Psoas muscle (tissue), 8 donors: ENCODE data around the gene CLEC4E. TPM values are rescaled to one million over a fixed set of nuclear protein-coding genes. Genes with fewer than 3 reads are reported as not detected.

Experiments
- ATAC-seq, 4 donors: fragments of 200-7000 bp; cut with Tn5 transposase; one replicate each; pipeline ENCODE4 v1.9.1; 2020; ENCODE audit warnings: moderate library complexity in 3 of 4, mild to moderate bottlenecking in 2 of 4
- DNase-seq, 2 donors: peaks; one replicate each; pipeline ENCODE4 v3.0.0-alpha.2; 2020
- H3K27ac ChIP-seq: fragments of 200-600 bp; one replicate; pipeline ENCODE4 v1.8.0; 2022
- H3K27me3 ChIP-seq, 3 donors: fragments of 200-600 bp in 1 of 3; one replicate each; pipeline versions ENCODE4 v1.6.1 to v1.8.0; 2013 to 2022; ENCODE audit warnings: low read length in 2 of 3, mild to moderate bottlenecking in 2 of 3, moderate library complexity in 1 of 3; ENCODE audit not compliant: insufficient read depth in 3 of 3
- H3K36me3 ChIP-seq, 2 donors: fragments of 200-600 bp in 1 of 2; one replicate each; pipeline versions ENCODE4 v1.6.1 to v1.8.0; 2013 to 2022; ENCODE audit warnings: low read depth in 1 of 2, mild to moderate bottlenecking in 1 of 2, moderate library complexity in 1 of 2; ENCODE audit not compliant: insufficient read depth in 1 of 2
- H3K4me1 ChIP-seq: fragments of 200-600 bp; one replicate; pipeline ENCODE4 v1.8.0; 2022
- H3K4me3 ChIP-seq: fragments of 200-600 bp; one replicate; pipeline ENCODE4 v1.8.0; 2022; ENCODE audit warnings: mild to moderate bottlenecking
- H3K9me3 ChIP-seq: fragments of 200-600 bp; one replicate; pipeline ENCODE4 v1.8.0; 2022
- WGBS, 3 donors: extraction: QIAGEN DNeasy Blood & Tissue Kit; methylation state at CpG; one replicate each; pipeline versions ENCODE4 v1.1.6 to v1.1.7; 2013; 5-methylcytosine and 5-hydroxymethylcytosine counted together
- intact Hi-C, 2 donors: fragments of 100-400 bp; cut with DNase I; formaldehyde crosslinking; loops; one replicate each; pipeline versions ENCODE4 v1.11.0 to v1.14.2; 2022
- polyA plus RNA-seq, 3 donors: library from polyadenylated mRNA; stranded (reverse); fragments of 200-250 nt; gene quantifications; one replicate each; pipeline ENCODE4 v1.2.3, GENCODE V29; 2013
- total RNA-seq, 4 donors: library from RNA; stranded (reverse); fragmentation: NEBNext Ultra II Directional in 2 of 4; extraction: Animal tissue kit (Norgen Biotek cat#: 25700) in 2 of 4; gene quantifications; one replicate each; pipeline versions ENCODE4 v1.2.1 to v1.2.4, GENCODE V29; 2021 to 2023
- TF ChIP-seq, protein P1 (sequence below): fragments of 200-600 bp; IDR thresholded peaks from one replicate; pipeline ENCODE4 v1.8.0; 2022; ENCODE audit warnings: antibody characterized with exemption
- donor health status: healthy with polysubstance abuse.
- donor health status: DM: no; HTN: no; CAD: no; lungs with moderate emphysema.
- donor health status: Bipolar disorder and iron deficiency.
- donor health status: healthy.
- donor health status: DM: yes; HTN: yes; CAD: no.
- donor health status: DM: no; HTN: no; CAD: no.
- donor health status: DM: no; HTN: no; CAD: no.
- donor health status: DM: yes; HTN: yes; CAD: no.

CLEC4E gene
- total and polyA plus RNA-seq, 7 donors, result 0.19 to 1.1 (median 0.63) TPM

DNA sequence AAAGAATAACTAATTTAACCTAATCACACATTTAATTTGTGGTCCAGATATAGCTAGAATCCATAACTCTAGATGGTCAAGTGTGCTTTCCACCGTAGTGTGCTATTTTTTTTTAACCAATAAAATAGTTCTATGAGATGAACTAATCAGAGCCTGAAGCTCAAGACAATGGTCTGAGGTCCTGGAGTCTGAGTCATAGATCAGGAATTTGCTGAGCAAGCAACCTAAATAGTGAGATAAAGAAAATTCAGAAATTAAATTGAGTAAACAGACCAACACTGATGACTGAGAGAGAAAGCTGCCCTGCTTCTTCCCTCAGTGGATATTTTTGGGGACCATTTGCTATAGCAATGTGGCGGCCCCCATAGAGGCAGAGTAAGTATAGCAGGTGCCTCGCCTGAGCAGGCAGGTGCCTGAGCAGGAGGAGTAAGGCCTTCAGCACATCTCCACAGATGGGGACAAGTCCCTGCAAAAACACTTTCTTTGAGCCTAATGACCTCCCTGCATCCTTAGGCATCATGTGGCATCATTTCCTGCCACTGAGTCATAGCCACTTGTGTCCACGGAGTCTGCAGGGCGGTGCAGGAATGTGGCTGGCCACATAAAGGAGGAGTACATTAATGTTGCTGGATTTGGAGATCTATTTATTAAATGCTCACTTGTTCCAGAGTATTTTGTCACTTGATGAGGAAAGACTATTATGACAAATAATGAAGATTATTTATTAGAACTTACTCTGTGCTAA, 13.9 kb upstream of the CLEC4E start:
- no peak overlapping the region for H3K27ac ChIP-seq
- no peaks in the 10 kb centered on the region for H3K4me1 ChIP-seq
- ATAC-seq (no peak), DNase-seq (no peak)
- TF ChIP-seq, protein P1, sequence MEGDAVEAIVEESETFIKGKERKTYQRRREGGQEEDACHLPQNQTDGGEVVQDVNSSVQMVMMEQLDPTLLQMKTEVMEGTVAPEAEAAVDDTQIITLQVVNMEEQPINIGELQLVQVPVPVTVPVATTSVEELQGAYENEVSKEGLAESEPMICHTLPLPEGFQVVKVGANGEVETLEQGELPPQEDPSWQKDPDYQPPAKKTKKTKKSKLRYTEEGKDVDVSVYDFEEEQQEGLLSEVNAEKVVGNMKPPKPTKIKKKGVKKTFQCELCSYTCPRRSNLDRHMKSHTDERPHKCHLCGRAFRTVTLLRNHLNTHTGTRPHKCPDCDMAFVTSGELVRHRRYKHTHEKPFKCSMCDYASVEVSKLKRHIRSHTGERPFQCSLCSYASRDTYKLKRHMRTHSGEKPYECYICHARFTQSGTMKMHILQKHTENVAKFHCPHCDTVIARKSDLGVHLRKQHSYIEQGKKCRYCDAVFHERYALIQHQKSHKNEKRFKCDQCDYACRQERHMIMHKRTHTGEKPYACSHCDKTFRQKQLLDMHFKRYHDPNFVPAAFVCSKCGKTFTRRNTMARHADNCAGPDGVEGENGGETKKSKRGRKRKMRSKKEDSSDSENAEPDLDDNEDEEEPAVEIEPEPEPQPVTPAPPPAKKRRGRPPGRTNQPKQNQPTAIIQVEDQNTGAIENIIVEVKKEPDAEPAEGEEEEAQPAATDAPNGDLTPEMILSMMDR, result no peak
- no peaks in the 10 kb centered on the region for H3K27me3 ChIP-seq
- intact Hi-C loops, result no loop called here
- 83 to 90% (median 85%) methylated on average over 5 of the region's 5 CpGs for WGBS, 3 donors
- H3K9me3 ChIP-seq, result no peaks in the 10 kb centered on the region
- H3K4me3 ChIP-seq, result no peak overlapping the region
- H3K36me3 ChIP-seq, result no peaks in the 10 kb centered on the region

DNA sequence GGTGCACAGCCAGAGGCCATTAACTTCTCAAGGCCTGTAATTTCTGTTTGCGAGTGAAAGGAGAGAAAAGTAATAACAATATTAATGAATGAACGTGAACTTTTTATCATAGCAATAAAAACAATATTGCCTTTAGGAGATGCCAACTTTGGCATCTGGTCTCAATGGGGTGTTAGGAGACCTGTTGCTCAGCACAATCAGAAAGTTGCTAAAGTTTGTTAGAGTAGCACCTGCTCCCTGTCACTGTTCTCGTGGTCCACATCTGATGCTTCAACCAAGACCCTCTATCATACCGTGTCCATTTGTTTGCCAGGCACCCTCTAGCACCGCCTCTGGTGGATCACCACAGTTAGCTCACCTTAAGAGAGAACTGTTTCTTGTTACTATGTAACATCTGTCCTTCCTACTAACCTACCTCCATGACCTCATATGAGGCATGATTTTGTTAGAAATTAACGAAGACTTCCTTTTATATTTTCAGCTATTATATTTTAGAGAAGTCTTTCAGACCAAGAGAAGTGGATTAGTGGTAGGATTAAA, 12.5 kb upstream of the CLEC4E start:
- DNase-seq, result no peak
- intact Hi-C loops, result no loop called here
- Histone ChIP-seq H3K4me3 (no peak overlapping the region), H3K27ac (no peak overlapping the region), H3K4me1 (no peaks in the 10 kb centered on the region), H3K9me3 (no peaks in the 10 kb centered on the region), H3K27me3 (no peaks in the 10 kb centered on the region), H3K36me3 (no peaks in the 10 kb centered on the region)
- 53 to 61% (median 55%) methylated on average over 6 of the region's 6 CpGs for WGBS, 3 donors
- no peak for ATAC-seq
- TF ChIP-seq, protein P1, result no peak

DNA sequence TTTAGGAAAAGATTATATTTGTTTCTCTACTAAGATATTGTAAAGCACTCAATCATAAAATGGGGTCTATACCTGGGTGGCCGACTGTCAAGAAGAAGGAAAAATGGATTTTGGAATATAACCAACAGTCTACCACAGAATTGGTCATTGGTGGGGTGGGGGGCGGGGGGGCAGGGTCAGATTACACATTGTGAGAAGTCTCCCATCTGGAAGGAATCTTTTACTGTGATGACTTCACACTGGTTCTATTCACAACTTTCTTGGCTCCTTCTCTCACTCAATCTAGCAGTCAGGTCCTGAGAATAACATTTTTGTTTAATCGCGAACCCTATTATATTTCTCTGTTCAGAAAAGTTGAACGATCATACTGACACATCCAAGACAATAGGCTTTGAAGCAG, 8.7 kb upstream of the CLEC4E start:
- Histone ChIP-seq H3K36me3 (no peaks in the 10 kb centered on the region), H3K9me3 (no peaks in the 10 kb centered on the region), H3K27ac (no peak overlapping the region), H3K4me1 (no peaks in the 10 kb centered on the region), H3K4me3 (no peak overlapping the region), H3K27me3 (no peaks in the 10 kb centered on the region)
- intact Hi-C loops, result loop anchor here (5.0 to 10.0 kb wide), 2 partner anchors 58 to 495 kb away; no protein-coding TSS in a partner anchor
- 43 to 54% (median 51%) methylated on average over 5 of the region's 5 CpGs for WGBS, 3 donors
- ATAC-seq (no peak), DNase-seq (no peak)
- TF ChIP-seq, protein P1, result no peak

DNA sequence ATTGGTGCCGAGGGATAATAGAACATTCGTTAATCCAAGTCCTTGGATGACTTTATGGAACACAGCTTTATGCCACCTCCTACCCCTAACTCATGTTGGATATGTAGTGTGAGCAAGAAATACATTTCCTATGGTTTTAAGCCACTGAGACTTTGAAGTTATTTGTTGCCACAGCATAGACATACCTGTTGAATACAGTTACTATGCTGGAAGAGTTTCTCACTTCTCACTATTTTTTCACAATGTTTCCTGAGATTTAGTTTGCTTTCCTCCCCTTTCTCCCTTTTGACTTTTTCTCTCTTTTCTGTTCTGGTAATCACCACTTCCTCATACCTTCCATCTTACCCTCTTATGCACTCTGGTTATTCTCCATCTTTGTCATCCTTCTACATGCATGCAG, 7.5 kb upstream of the CLEC4E start:
- Histone ChIP-seq H3K27ac (no peak overlapping the region), H3K9me3 (no peaks in the 10 kb centered on the region), H3K36me3 (no peaks in the 10 kb centered on the region), H3K4me3 (no peak overlapping the region), H3K4me1 (no peaks in the 10 kb centered on the region), H3K27me3 (no peaks in the 10 kb centered on the region)
- TF ChIP-seq, protein P1, result no peak
- WGBS, 3 donors, result 89 to 97% (median 93%) methylated on average over 2 of the region's 2 CpGs
- ATAC-seq (no peak), DNase-seq (no peak)
- intact Hi-C loops, result loop anchor here (5.0 to 10.0 kb wide), 2 partner anchors 59 to 497 kb away; no protein-coding TSS in a partner anchor
